Adrenal gland (tissue), 5 donors: ENCODE measurements around the gene CCDC27.

ENCODE experiments used
- CTCF ChIP-seq, 6 experiments: fragments of 450-650 bp in 4 of 6; fragments of 200-600 bp in 2 of 6; sonication (generic) in 1 of 6; IDR thresholded peaks; 1 replicate in 5 of 6; 2 replicates in 1 of 6; pipeline versions ENCODE4 v1.5.1 to v1.8.0; 2016 to 2021; ENCODE audit warnings: antibody characterized with exemption in 6 of 6, mild to moderate bottlenecking in 2 of 6, moderate library complexity in 1 of 6
- POLR2A ChIP-seq, 2 donors: fragments of 450-650 bp; IDR thresholded peaks; one replicate each; pipeline ENCODE4 v1.6.1; 2017; ENCODE audit warnings: antibody characterized with exemption in 2 of 2, mild to moderate bottlenecking in 2 of 2, moderate library complexity in 1 of 2
- donor health status: DM: no; HTN: no; CAD: no.

GRCh38 chr1:3743826-3744225 lies 8.4 kb upstream of the CCDC27 start:
- TF ChIP-seq CTCF (IDR thresholded peaks at IDR 0.05) (no peak), POLR2A (IDR thresholded peaks at IDR 0.05) (no peak)
